Immature natural killer cell (primary cell): ENCODE results near the gene ORM1. TPM values are rescaled to one million over a fixed set of nuclear protein-coding genes. Genes with fewer than 3 reads are reported as not detected.
"Not testable (repeated sequence)": the region's sequence is repeated elsewhere in the genome, so short reads cannot be mapped to it uniquely, and the experiment has no call there.

ENCODE experiments used
- DNase-seq, 3 donors: peaks; one replicate each; pipeline ENCODE4 v3.0.0; 2022; ENCODE audit warnings: mixed read lengths in 1 of 3
- H3K27ac Mint-ChIP-seq, 6 donors: one replicate each; pipeline ENCODE4 v1.8.0; 2020; ENCODE audit warnings: mixed read lengths in 6 of 6, mild to moderate bottlenecking in 5 of 6, inconsistent platforms in 4 of 6, moderate library complexity in 3 of 6
- H3K27me3 Mint-ChIP-seq, 3 donors: one replicate each; pipeline ENCODE4 v1.8.0; 2020 to 2021; ENCODE audit warnings: low read depth in 3 of 3, mild to moderate bottlenecking in 3 of 3, mixed read lengths in 3 of 3, moderate library complexity in 3 of 3, inconsistent platforms in 1 of 3
- H3K36me3 Mint-ChIP-seq, 3 donors: one replicate each; pipeline ENCODE4 v1.8.0; 2020; ENCODE audit warnings: mixed read lengths in 3 of 3, inconsistent platforms in 2 of 3, mild to moderate bottlenecking in 2 of 3
- H3K4me1 Mint-ChIP-seq, 2 donors: one replicate each; pipeline ENCODE4 v1.8.0; 2020; ENCODE audit warnings: inconsistent platforms in 2 of 2, mild to moderate bottlenecking in 2 of 2, mixed read lengths in 2 of 2, moderate library complexity in 1 of 2
- H3K4me3 Mint-ChIP-seq, 5 donors: one replicate each; pipeline ENCODE4 v1.8.0; 2020; ENCODE audit warnings: mild to moderate bottlenecking in 5 of 5, mixed read lengths in 5 of 5, inconsistent platforms in 3 of 5, moderate library complexity in 3 of 5
- H3K9me3 Mint-ChIP-seq, 6 donors: one replicate each; pipeline ENCODE4 v1.8.0; 2020; ENCODE audit warnings: mild to moderate bottlenecking in 6 of 6, mixed read lengths in 6 of 6, inconsistent platforms in 4 of 6, moderate library complexity in 3 of 6
- polyA plus RNA-seq, 3 donors: library from polyadenylated mRNA; unstranded; fragments of 300-500 nt; fragmentation: Illumina TruSeq; gene quantifications; one replicate each; pipeline ENCODE4 v1.2.3, GENCODE V29; 2021

The ORM1 gene
- polyA plus RNA-seq, 3 donors from 2014 or later = not detected

- H3K4me1 Mint-ChIP-seq = peaks cover 17 to 25% of the 10 kb centered on the region in 2 donors
- no peaks in the 10 kb centered on the region for H3K9me3 Mint-ChIP-seq
- H3K27me3 Mint-ChIP-seq = peaks cover 5 to 27% (median 6%) of the 10 kb centered on the region in 3 donors
- peaks cover 4 to 6% (median 4%) of the 10 kb centered on the region in 3 donors for H3K36me3 Mint-ChIP-seq
- peak overlapping the region in 1 of 5 donors; percentile 4 for H3K4me3 Mint-ChIP-seq
- no peak for DNase-seq
- peak overlapping the region in 5 of 6 donors; percentile 2 to 85 (median 57) for H3K27ac Mint-ChIP-seq
These were observed 7.7 kb downstream of the ORM1 start for GRCh38 chr9:114330636-114331035.

DNA sequence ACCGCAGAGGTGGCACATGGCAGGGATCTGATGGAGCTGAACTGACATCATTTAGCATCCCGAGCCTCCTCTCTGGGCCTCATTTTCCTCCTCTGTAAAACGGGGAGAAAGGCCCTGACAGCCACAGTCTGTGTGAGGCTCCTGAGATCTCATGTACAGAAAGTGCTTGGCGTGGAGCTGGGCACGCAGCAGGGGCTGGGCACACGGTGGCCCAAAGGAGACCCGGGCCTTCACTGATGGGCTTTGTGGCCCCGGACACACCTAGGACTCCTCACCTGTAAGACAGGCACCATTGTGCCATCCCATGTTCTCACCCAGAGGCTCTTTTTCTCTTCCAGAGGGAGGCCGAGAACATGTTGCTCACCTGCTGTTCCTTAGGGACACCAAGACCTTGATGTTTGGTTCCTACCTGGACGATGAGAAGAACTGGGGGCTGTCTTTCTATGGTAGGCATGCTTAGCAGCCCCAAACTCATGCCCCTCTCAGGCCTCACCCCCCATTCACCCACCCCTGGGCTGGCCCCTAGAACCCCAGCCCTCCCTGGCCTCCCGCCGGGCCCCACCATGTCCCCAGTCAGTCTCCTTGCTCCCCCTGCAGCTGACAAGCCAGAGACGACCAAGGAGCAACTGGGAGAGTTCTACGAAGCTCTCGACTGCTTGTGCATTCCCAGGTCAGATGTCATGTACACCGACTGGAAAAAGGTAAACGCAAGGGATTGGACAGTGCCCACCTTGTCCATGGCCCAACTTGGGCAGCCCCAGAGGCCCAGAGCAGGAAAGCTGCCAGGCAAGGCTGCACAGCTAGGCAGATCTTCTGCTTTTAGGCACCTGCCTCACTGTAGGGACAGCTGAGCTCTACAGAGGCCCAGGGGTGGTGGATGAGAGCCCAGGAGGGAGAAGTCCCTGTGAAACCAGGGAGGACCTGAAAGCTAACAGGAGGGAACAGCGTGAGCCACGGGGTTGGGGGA, 8.6 kb downstream of the ORM1 start:
- Mint-ChIP-seq H3K27me3 (peaks cover 6 to 29% (median 8%) of the 10 kb centered on the region in 3 donors), H3K4me3 (peak overlapping the region in 2 of 5 donors; percentile 7 to 24), H3K36me3 (peaks cover 7 to 11% (median 10%) of the 10 kb centered on the region in 3 donors), H3K27ac (peak overlapping the region in 5 of 6 donors; percentile 32 to 85 (median 81)), H3K4me1 (peaks cover 17 to 25% of the 10 kb centered on the region in 2 donors)
- DNase-seq, H3K9me3 Mint-ChIP-seq: not testable (repeated sequence)

GRCh38 chr9:114332474-114333040, 9.7 kb downstream of the ORM1 start:
- Mint-ChIP-seq H3K27me3 (peaks cover 6 to 34% (median 12%) of the 10 kb centered on the region in 3 donors), H3K36me3 (peaks cover 10 to 14% (median 12%) of the 10 kb centered on the region in 3 donors), H3K4me3 (peak overlapping the region in 1 of 5 donors; percentile 21), H3K27ac (peak overlapping the region; percentile 46 to 84 (median 78)), H3K4me1 (peaks cover 17 to 25% of the 10 kb centered on the region in 2 donors)
- not testable (repeated sequence) for H3K9me3 Mint-ChIP-seq, DNase-seq

DNA sequence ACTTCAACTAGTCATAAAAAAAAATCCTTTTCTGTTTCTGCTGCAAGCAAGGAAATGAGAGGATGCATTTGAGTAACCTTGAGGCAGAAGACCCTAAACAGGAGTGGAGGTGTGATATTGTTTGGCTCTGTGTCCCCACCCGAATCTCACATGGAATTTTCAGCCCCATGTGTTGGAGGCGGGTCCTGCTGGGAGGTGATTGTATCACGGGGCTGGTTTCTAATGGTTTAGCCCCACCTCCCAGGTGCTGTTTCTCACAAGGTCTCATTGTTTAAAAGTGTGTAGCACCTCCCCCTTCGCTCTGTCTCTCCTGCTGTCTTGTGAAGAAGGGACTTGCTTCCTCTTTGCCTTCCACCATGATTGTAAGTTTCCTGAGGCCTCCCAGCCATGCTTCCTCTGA, 10.8 kb downstream of the ORM1 start:
- peaks cover 16 to 21% (median 18%) of the 10 kb centered on the region in 3 donors for H3K36me3 Mint-ChIP-seq
- H3K27me3 Mint-ChIP-seq = peaks cover 6 to 34% (median 12%) of the 10 kb centered on the region in 3 donors
- not testable (repeated sequence) for H3K4me3 Mint-ChIP-seq, H3K27ac Mint-ChIP-seq, H3K9me3 Mint-ChIP-seq, DNase-seq
- peaks cover 18 to 25% of the 10 kb centered on the region in 2 donors for H3K4me1 Mint-ChIP-seq

GRCh38 chr9:114334490-114334889, 11.6 kb downstream of the ORM1 start:
- peak overlapping the region; percentile 22 to 94 (median 80) for H3K27ac Mint-ChIP-seq
- H3K36me3 Mint-ChIP-seq = peaks cover 16 to 29% (median 25%) of the 10 kb centered on the region in 3 donors
- DNase-seq = no peak
- peaks cover 20 to 25% of the 10 kb centered on the region in 2 donors for H3K4me1 Mint-ChIP-seq
- H3K27me3 Mint-ChIP-seq = peaks cover 6 to 41% (median 20%) of the 10 kb centered on the region in 3 donors
- no peak overlapping the region for H3K4me3 Mint-ChIP-seq
- no peaks in the 10 kb centered on the region for H3K9me3 Mint-ChIP-seq

DNA sequence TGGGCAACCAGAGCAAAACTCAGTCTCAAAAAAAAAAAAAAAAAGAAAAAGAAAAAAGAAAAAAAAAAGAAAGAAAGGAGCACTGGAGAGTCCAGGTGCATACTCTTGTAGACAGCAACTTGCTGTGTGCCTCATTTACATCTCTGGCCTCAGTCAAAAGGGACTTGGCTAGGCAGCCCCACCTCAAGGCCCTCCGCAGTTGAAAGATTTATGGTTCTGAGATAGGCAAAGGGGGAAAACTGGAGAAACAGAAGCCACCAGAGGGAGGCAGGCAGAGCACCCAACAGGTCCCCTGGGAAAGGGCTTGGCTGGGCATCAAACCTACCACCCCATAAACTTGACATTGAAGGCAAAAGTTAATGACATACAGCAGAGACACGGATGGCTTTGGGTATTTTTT, 12.8 kb downstream of the ORM1 start:
- no peak for DNase-seq
- Mint-ChIP-seq H3K9me3 (no peaks in the 10 kb centered on the region), H3K27ac (peak overlapping the region in 4 of 6 donors; percentile 40 to 82 (median 50)), H3K36me3 (peaks cover 22 to 38% (median 27%) of the 10 kb centered on the region in 3 donors), H3K4me1 (peaks cover 21 to 27% of the 10 kb centered on the region in 2 donors), H3K4me3 (no peak overlapping the region), H3K27me3 (peaks cover 4 to 35% (median 17%) of the 10 kb centered on the region in 3 donors)

- Mint-ChIP-seq H3K27me3 (peaks cover 3 to 31% (median 17%) of the 10 kb centered on the region in 3 donors), H3K4me3 (no peak overlapping the region), H3K4me1 (peaks cover 17 to 25% of the 10 kb centered on the region in 2 donors), H3K9me3 (no peaks in the 10 kb centered on the region), H3K27ac (peak overlapping the region; percentile 2 to 82 (median 52)), H3K36me3 (peaks cover 22 to 42% (median 28%) of the 10 kb centered on the region in 3 donors)
- DNase-seq = no peak
These were observed 13.3 kb downstream of the ORM1 start for GRCh38 chr9:114336157-114336556.

DNA sequence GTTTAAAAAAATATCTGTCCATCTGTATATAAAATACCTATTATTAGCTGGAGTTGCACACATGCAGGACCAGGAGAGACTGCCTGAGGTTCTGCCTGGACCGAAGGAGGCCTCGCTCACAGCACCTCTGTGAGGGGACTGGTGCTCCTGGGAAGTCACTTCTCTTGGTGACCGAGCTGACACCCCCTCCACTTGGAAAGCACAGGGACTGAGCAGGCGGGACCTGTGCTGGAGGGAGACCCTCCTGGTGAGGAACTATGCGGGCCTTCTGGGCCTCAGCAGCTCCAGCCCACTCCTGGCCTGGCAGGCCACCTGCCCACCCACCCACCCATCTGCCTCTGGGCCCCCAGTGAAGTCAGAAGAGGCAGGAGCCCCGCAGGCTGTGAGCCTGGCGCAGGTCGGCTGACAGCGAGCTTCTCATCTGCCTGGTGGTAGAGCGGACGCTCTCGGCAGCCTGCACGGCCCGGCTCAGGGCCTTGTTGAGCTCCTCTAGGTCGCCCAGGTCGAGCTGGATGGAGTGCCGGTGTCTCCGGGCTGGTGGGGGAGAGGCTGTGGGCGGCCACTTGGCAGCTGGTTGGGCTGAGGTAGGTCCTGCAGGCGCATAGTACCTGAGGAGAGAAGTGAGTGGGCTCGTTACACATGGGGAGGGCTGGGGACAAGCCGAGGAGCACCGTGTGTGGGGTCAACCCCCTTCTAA, 13.9 kb downstream of the ORM1 start:
- Mint-ChIP-seq H3K4me1 (peaks cover 16 to 24% of the 10 kb centered on the region in 2 donors), H3K27me3 (peaks cover 6 to 24% (median 17%) of the 10 kb centered on the region in 3 donors), H3K36me3 (peaks cover 22 to 49% (median 31%) of the 10 kb centered on the region in 3 donors), H3K9me3 (no peaks in the 10 kb centered on the region), H3K27ac (peak overlapping the region; percentile 48 to 90 (median 66)), H3K4me3 (no peak overlapping the region)
- DNase-seq = no peak

- H3K36me3 Mint-ChIP-seq = peaks cover 25 to 57% (median 34%) of the 10 kb centered on the region in 3 donors
- no peak for DNase-seq
- H3K9me3 Mint-ChIP-seq = no peaks in the 10 kb centered on the region
- no peak overlapping the region for H3K4me3 Mint-ChIP-seq
- peak overlapping the region; percentile 24 to 90 (median 64) for H3K27ac Mint-ChIP-seq
- H3K4me1 Mint-ChIP-seq = peaks cover 14 to 19% of the 10 kb centered on the region in 2 donors
- H3K27me3 Mint-ChIP-seq = peaks cover 3 to 18% (median 17%) of the 10 kb centered on the region in 3 donors
These were observed 15.3 kb downstream of the ORM1 start for GRCh38 chr9:114338187-114338586.

GRCh38 chr9:114339130-114339908, 16.4 kb downstream of the ORM1 start:
- Mint-ChIP-seq H3K27me3 (peaks cover 3 to 23% (median 17%) of the 10 kb centered on the region in 3 donors), H3K4me1 (peaks cover 18 to 28% of the 10 kb centered on the region in 2 donors), H3K9me3 (no peaks in the 10 kb centered on the region), H3K36me3 (peaks cover 32 to 68% (median 44%) of the 10 kb centered on the region in 3 donors), H3K27ac (peak overlapping the region; percentile 46 to 90 (median 80)), H3K4me3 (no peak overlapping the region)
- peak; percentile 53 to 65 (median 65) for DNase-seq

- H3K4me1 Mint-ChIP-seq = peaks cover 21 to 34% of the 10 kb centered on the region in 2 donors
- peaks cover 3 to 22% (median 22%) of the 10 kb centered on the region in 3 donors for H3K27me3 Mint-ChIP-seq
- peaks cover 32 to 79% (median 40%) of the 10 kb centered on the region in 3 donors for H3K36me3 Mint-ChIP-seq
- DNase-seq = no peak
- peak overlapping the region; percentile 46 to 94 (median 86) for H3K27ac Mint-ChIP-seq
- H3K9me3 Mint-ChIP-seq = no peaks in the 10 kb centered on the region
- peak overlapping the region in 1 of 5 donors; percentile 0 for H3K4me3 Mint-ChIP-seq
These were observed 18.4 kb downstream of the ORM1 start for GRCh38 chr9:114341152-114341830.

GRCh38 chr9:114341991-114342390, 19.1 kb downstream of the ORM1 start:
- H3K27ac Mint-ChIP-seq = peak overlapping the region; percentile 46 to 94 (median 84)
- DNase-seq = no peak
- H3K36me3 Mint-ChIP-seq = peaks cover 36 to 81% (median 38%) of the 10 kb centered on the region in 3 donors
- H3K4me3 Mint-ChIP-seq = no peak overlapping the region
- H3K4me1 Mint-ChIP-seq = peaks cover 23 to 34% of the 10 kb centered on the region in 2 donors
- H3K9me3 Mint-ChIP-seq = no peaks in the 10 kb centered on the region
- H3K27me3 Mint-ChIP-seq = peaks cover 3 to 20% (median 19%) of the 10 kb centered on the region in 3 donors
